DOHH2 (cell line): ENCODE measurements around the gene ATAT1.

Source experiments
- H3F3A ChIP-seq: fragments of 200-600 bp; sonication (generic), shearing (Covaris generic); 2 replicates; pipeline ENCODE4 v1.6.0; 2016; ENCODE audit warnings: antibody characterized with exemption, mild to moderate bottlenecking; ENCODE audit not compliant: control insufficient read depth, insufficient read depth
- H3K27ac ChIP-seq: fragments of 200-600 bp; sonication (generic); 2 replicates; pipeline ENCODE4 v1.5.1; 2014; ENCODE audit warnings: low read depth, mild to moderate bottlenecking, low read length, moderate library complexity
- H3K27me3 ChIP-seq: fragments of 200-600 bp; sonication (generic); 2 replicates; pipeline ENCODE4 v1.6.1; 2014; ENCODE audit warnings: mild to moderate bottlenecking, low read length, mixed read lengths; ENCODE audit not compliant: control insufficient read depth
- H3K36me3 ChIP-seq: fragments of 200-600 bp; sonication (generic); 2 replicates; pipeline ENCODE4 v1.6.1; 2014; ENCODE audit warnings: mild to moderate bottlenecking, low read length, moderate library complexity, mixed read lengths; ENCODE audit not compliant: control insufficient read depth
- H3K4me1 ChIP-seq: fragments of 200-600 bp; sonication (generic); 2 replicates; pipeline ENCODE4 v1.6.1; 2014; ENCODE audit warnings: mild to moderate bottlenecking, low read length, mixed read lengths; ENCODE audit not compliant: control insufficient read depth
- H3K4me2 ChIP-seq: fragments of 200-600 bp; sonication (generic); 2 replicates; pipeline ENCODE4 v1.6.0; 2014; ENCODE audit warnings: mild to moderate bottlenecking, low read length, moderate library complexity
- H3K4me3 ChIP-seq: fragments of 200-600 bp; sonication (generic); 2 replicates; pipeline ENCODE4 v1.5.1; 2014; ENCODE audit warnings: mild to moderate bottlenecking, low read length, mixed read lengths
- H3K79me2 ChIP-seq: fragments of 200-600 bp; sonication (generic); 2 replicates; pipeline ENCODE4 v1.6.1; 2014; ENCODE audit warnings: mild to moderate bottlenecking, low read length, mixed read lengths; ENCODE audit not compliant: control insufficient read depth
- H3K9me2 ChIP-seq: fragments of 200-600 bp; sonication (generic); replicated peaks from 2 replicates; pipeline ENCODE4 v1.6.1; 2014; ENCODE audit warnings: mild to moderate bottlenecking, low read length, mixed read lengths; ENCODE audit not compliant: control insufficient read depth
- H3K9me3 ChIP-seq: fragments of 200-600 bp; sonication (generic); 2 replicates; pipeline ENCODE4 v1.6.1; 2014; ENCODE audit warnings: antibody characterized with exemption, low read length, mixed read lengths; ENCODE audit not compliant: control insufficient read depth, insufficient read depth
- H4K20me1 ChIP-seq: fragments of 200-600 bp; sonication (generic); 2 replicates; pipeline ENCODE4 v1.6.0; 2014; ENCODE audit warnings: low read depth, mild to moderate bottlenecking, antibody characterized with exemption, low read length, moderate library complexity; ENCODE audit not compliant: control insufficient read depth, insufficient read depth
- CTCF ChIP-seq: fragments of 200-600 bp; sonication (generic); IDR thresholded peaks from one replicate; pipeline ENCODE4 v1.5.1; 2014; ENCODE audit warnings: antibody characterized with exemption, mild to moderate bottlenecking, low read depth, low read length; ENCODE audit not compliant: poor library complexity, severe bottlenecking
- EZH2phosphoT487 ChIP-seq: fragments of 200-600 bp; sonication (generic); IDR thresholded peaks from 2 replicates; pipeline ENCODE4 v1.6.1; 2017; ENCODE audit warnings: borderline replicate concordance, mild to moderate bottlenecking, antibody characterized with exemption, low read length, moderate library complexity, mixed read lengths

The ATAT1 gene

GRCh38 chr6:30683183-30683979, 56.7 kb downstream of the ATAT1 start:
- Histone ChIP-seq H3K4me2 (peak overlapping the region; percentile 82), H3K4me3 (peak overlapping the region; percentile 88), H3F3A (peaks cover 48% of the 10 kb centered on the region), H3K79me2 (peaks cover 95% of the 10 kb centered on the region), H3K9me3 (no peaks in the 10 kb centered on the region), H3K4me1 (peaks cover 43% of the 10 kb centered on the region), H3K27me3 (no peaks in the 10 kb centered on the region), H4K20me1 (peaks cover 11% of the 10 kb centered on the region), H3K9me2 (no peaks in the 10 kb centered on the region), H3K36me3 (peaks cover 89% of the 10 kb centered on the region), H3K27ac (peak overlapping the region; percentile 90)
- TF ChIP-seq EZH2phosphoT487 (no peak), CTCF (no peak)

- TF ChIP-seq EZH2phosphoT487: no peak
- no peak for TF ChIP-seq CTCF
- H4K20me1 ChIP-seq: peaks cover 7% of the 10 kb centered on the region; the same call in 1 of the 2 replicates
- H3K9me3 ChIP-seq: no peaks in the 10 kb centered on the region
- peak overlapping the region; percentile 90 for H3K27ac ChIP-seq
- H3K4me2 ChIP-seq: peak overlapping the region; percentile 82
- H3F3A ChIP-seq: peaks cover 47% of the 10 kb centered on the region
- peaks cover 95% of the 10 kb centered on the region for H3K79me2 ChIP-seq
- H3K27me3 ChIP-seq: no peaks in the 10 kb centered on the region
- H3K4me3 ChIP-seq: peak overlapping the region; percentile 88
- no peaks in the 10 kb centered on the region for H3K9me2 ChIP-seq
- H3K4me1 ChIP-seq: peaks cover 44% of the 10 kb centered on the region
- peaks cover 88% of the 10 kb centered on the region for H3K36me3 ChIP-seq
Measured at GRCh38 chr6:30683980-30684338, 57.3 kb downstream of the ATAT1 start.

GRCh38 chr6:30684386-30685156, 57.9 kb downstream of the ATAT1 start:
- H3K9me3 ChIP-seq: no peaks in the 10 kb centered on the region
- peaks cover 96% of the 10 kb centered on the region for H3K79me2 ChIP-seq
- peaks cover 5% of the 10 kb centered on the region; the same call in 1 of the 2 replicates for H4K20me1 ChIP-seq
- peak overlapping the region; percentile 90 for H3K27ac ChIP-seq
- H3K27me3 ChIP-seq: no peaks in the 10 kb centered on the region
- peaks cover 87% of the 10 kb centered on the region for H3K36me3 ChIP-seq
- H3K4me2 ChIP-seq: peak overlapping the region; percentile 82
- H3K4me3 ChIP-seq: peak overlapping the region; percentile 88
- no peaks in the 10 kb centered on the region for H3K9me2 ChIP-seq
- no peak for TF ChIP-seq CTCF
- peaks cover 44% of the 10 kb centered on the region for H3K4me1 ChIP-seq
- peaks cover 48% of the 10 kb centered on the region for H3F3A ChIP-seq
